WTC11 (cell line): Measurements from ENCODE around the gene DHPS. TPM values are rescaled to one million over a fixed set of nuclear protein-coding genes. Genes with fewer than 3 reads are reported as not detected.
A peak's percentile ranks its signal among the peaks of the same experiment; 100 is the strongest.

ENCODE experiments used
- ATF1 ChIP-seq: sonication (generic); formaldehyde crosslinking; IDR thresholded peaks from 2 replicates; pipeline ENCODE4 v1.8.1; 2023; ENCODE audit warnings: mild to moderate bottlenecking, moderate library complexity, missing genetic modification reagents
- CBFB ChIP-seq: sonication (generic); formaldehyde crosslinking; IDR thresholded peaks from 2 replicates; pipeline ENCODE4 v1.8.1; 2022; ENCODE audit warnings: mild to moderate bottlenecking, low read depth, missing genetic modification reagents
- CREB1 ChIP-seq: sonication (generic); formaldehyde crosslinking; IDR thresholded peaks from 2 replicates; pipeline ENCODE4 v1.8.0; 2023; ENCODE audit warnings: mild to moderate bottlenecking, missing genetic modification reagents
- ELF4 ChIP-seq: sonication (generic); formaldehyde crosslinking; IDR thresholded peaks from 2 replicates; pipeline ENCODE4 v1.8.1; 2022; ENCODE audit warnings: low read depth, mild to moderate bottlenecking, moderate library complexity, missing genetic modification reagents
- ESRRA ChIP-seq: sonication (generic); formaldehyde crosslinking; IDR thresholded peaks from 2 replicates; pipeline ENCODE4 v1.8.1; 2022; ENCODE audit warnings: mild to moderate bottlenecking, missing genetic modification reagents, borderline replicate concordance
- FOXJ3 ChIP-seq: sonication (generic); formaldehyde crosslinking; IDR thresholded peaks from 2 replicates; pipeline ENCODE4 v1.9.0; 2021; ENCODE audit warnings: missing genetic modification reagents, mild to moderate bottlenecking, borderline replicate concordance
- GTF2I ChIP-seq: fragments of 250-450 bp; sonication (Bioruptor Pico); conservative IDR thresholded peaks from 2 replicates; pipeline ENCODE4 v1.4.0; 2021; ENCODE audit warnings: mild to moderate bottlenecking
- JAZF1 ChIP-seq: fragments of 250-450 bp; sonication (Bioruptor Pico); IDR thresholded peaks from 2 replicates; pipeline ENCODE4 v1.9.0; 2021; ENCODE audit warnings: moderate library complexity, mild to moderate bottlenecking, inconsistent platforms
- MXD4 ChIP-seq: fragments of 250-450 bp; sonication (Bioruptor Pico); IDR thresholded peaks from 2 replicates; pipeline ENCODE4 v1.8.0; 2021; ENCODE audit warnings: mild to moderate bottlenecking, moderate library complexity, borderline replicate concordance
- NFE2L1 ChIP-seq: sonication (generic); formaldehyde crosslinking; IDR thresholded peaks from 2 replicates; pipeline ENCODE4 v1.8.1; 2023; ENCODE audit warnings: missing genetic modification reagents
- NR2C2 ChIP-seq: sonication (generic); formaldehyde crosslinking; IDR thresholded peaks from 2 replicates; pipeline ENCODE4 v1.8.0; 2022; ENCODE audit warnings: mild to moderate bottlenecking, missing genetic modification reagents
- NR3C1 ChIP-seq: sonication (generic); formaldehyde crosslinking; conservative IDR thresholded peaks from 2 replicates; pipeline ENCODE4 v1.8.1; 2023; ENCODE audit warnings: low read depth, mild to moderate bottlenecking, missing genetic modification reagents
- TEAD1 ChIP-seq: sonication (generic); formaldehyde crosslinking; IDR thresholded peaks from 2 replicates; pipeline ENCODE4 v1.8.0; 2022; ENCODE audit warnings: mild to moderate bottlenecking, missing genetic modification reagents
- TEAD4 ChIP-seq: sonication (generic); formaldehyde crosslinking; IDR thresholded peaks from 2 replicates; pipeline ENCODE4 v1.8.0; 2022; ENCODE audit warnings: mild to moderate bottlenecking, missing genetic modification reagents
- TP53 ChIP-seq: sonication (generic); formaldehyde crosslinking; IDR thresholded peaks from 2 replicates; pipeline ENCODE4 v1.8.1; 2023; ENCODE audit warnings: mild to moderate bottlenecking, missing genetic modification reagents
- ZBTB21 ChIP-seq: sonication (generic); formaldehyde crosslinking; IDR thresholded peaks from 2 replicates; pipeline ENCODE4 v1.8.1; 2023; ENCODE audit warnings: mild to moderate bottlenecking, missing genetic modification reagents, borderline replicate concordance
- ZNF219 ChIP-seq: sonication (generic); formaldehyde crosslinking; IDR thresholded peaks from 2 replicates; pipeline ENCODE4 v1.8.0; 2023; ENCODE audit warnings: missing genetic modification reagents, mild to moderate bottlenecking, borderline replicate concordance
- ZNF232 ChIP-seq: sonication (generic); formaldehyde crosslinking; IDR thresholded peaks from 2 replicates; pipeline ENCODE4 v1.8.0; 2022; ENCODE audit warnings: mild to moderate bottlenecking, missing genetic modification reagents
- ZNF317 ChIP-seq: sonication (generic); formaldehyde crosslinking; IDR thresholded peaks from 2 replicates; pipeline ENCODE4 v1.8.1; 2023; ENCODE audit warnings: low read depth, mild to moderate bottlenecking, moderate library complexity, missing genetic modification reagents, borderline replicate concordance
- ZNF416 ChIP-seq: fragments of 250-450 bp; sonication (Bioruptor Pico); IDR thresholded peaks from 2 replicates; pipeline ENCODE4 v1.9.0; 2021; ENCODE audit warnings: mild to moderate bottlenecking, inconsistent platforms
- ZNF423 ChIP-seq: fragments of 250-450 bp; sonication (Bioruptor Pico); IDR thresholded peaks from 2 replicates; pipeline ENCODE4 v2.1.2; 2022; ENCODE audit warnings: mild to moderate bottlenecking, moderate library complexity
- total RNA-seq: library from RNA; stranded (reverse); gene quantifications from 3 replicates; pipeline ENCODE4 v1.2.3, GENCODE V29; 2021
- TF ChIP-seq, protein P1 (sequence below): sonication (generic); formaldehyde crosslinking; IDR thresholded peaks from 2 replicates; pipeline ENCODE4 v1.8.0; 2023; ENCODE audit warnings: missing genetic modification reagents, mild to moderate bottlenecking, borderline replicate concordance
- TF ChIP-seq, protein P2 (sequence below): sonication (generic); formaldehyde crosslinking; IDR thresholded peaks from 2 replicates; pipeline ENCODE4 v1.8.1; 2023; ENCODE audit warnings: mild to moderate bottlenecking, moderate library complexity, missing genetic modification reagents
- TF ChIP-seq, protein P3 (sequence below): sonication (generic); formaldehyde crosslinking; IDR thresholded peaks from 2 replicates; pipeline ENCODE4 v1.8.0; 2022; ENCODE audit warnings: missing genetic modification reagents
- TF ChIP-seq, protein P4 (sequence below): sonication (generic); formaldehyde crosslinking; IDR thresholded peaks from 2 replicates; pipeline ENCODE4 v1.8.1; 2022; ENCODE audit warnings: low read depth, missing genetic modification reagents, borderline replicate concordance

Gene DHPS
- total RNA-seq, 1 experiment from 2014 or later: 115 TPM

DNA sequence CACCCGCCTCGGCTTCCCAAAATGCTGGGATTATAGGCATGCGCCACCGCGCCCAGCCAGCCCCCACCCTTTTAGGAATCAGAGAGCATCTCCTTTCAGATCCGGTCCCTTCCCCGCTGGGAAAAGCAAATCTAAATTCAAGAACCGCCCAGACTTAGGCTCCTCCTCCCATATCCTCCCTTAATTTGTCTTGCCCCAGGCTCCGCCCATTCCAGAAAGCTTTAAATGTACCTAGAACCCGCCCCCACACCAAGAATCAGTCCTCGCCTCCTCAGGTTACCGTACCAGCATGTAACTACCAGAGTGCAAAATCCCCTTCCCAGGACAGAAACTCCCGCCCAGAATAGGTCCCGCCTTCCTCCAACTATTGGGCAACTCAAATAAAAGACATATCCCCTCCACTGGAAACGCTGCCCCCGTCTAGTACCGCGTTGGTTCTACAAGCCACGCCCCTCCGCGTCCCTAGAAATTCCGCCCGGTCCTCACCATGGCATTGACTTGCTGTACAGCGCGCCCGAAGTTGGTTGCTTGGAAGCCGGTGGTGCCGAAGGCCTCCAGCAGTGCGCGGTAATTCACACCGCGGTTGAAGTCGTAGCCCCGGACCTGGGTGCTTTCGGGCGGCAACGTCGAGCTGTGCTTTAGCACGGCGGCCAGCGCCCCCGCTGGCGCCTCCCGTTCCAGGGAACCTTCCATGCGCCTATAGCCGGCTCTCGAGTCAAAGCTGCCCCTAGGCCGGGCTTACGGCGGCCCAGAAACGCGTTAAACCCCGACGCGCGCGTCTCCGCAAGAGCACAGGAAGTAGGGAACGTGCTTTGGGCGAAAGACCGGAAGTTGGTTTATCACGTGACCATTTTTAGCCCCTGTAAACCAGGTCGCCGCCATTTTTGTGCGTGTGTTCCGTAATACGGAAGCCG, at the start of gene DHPS (continued):
- TF ChIP-seq, protein P1, sequence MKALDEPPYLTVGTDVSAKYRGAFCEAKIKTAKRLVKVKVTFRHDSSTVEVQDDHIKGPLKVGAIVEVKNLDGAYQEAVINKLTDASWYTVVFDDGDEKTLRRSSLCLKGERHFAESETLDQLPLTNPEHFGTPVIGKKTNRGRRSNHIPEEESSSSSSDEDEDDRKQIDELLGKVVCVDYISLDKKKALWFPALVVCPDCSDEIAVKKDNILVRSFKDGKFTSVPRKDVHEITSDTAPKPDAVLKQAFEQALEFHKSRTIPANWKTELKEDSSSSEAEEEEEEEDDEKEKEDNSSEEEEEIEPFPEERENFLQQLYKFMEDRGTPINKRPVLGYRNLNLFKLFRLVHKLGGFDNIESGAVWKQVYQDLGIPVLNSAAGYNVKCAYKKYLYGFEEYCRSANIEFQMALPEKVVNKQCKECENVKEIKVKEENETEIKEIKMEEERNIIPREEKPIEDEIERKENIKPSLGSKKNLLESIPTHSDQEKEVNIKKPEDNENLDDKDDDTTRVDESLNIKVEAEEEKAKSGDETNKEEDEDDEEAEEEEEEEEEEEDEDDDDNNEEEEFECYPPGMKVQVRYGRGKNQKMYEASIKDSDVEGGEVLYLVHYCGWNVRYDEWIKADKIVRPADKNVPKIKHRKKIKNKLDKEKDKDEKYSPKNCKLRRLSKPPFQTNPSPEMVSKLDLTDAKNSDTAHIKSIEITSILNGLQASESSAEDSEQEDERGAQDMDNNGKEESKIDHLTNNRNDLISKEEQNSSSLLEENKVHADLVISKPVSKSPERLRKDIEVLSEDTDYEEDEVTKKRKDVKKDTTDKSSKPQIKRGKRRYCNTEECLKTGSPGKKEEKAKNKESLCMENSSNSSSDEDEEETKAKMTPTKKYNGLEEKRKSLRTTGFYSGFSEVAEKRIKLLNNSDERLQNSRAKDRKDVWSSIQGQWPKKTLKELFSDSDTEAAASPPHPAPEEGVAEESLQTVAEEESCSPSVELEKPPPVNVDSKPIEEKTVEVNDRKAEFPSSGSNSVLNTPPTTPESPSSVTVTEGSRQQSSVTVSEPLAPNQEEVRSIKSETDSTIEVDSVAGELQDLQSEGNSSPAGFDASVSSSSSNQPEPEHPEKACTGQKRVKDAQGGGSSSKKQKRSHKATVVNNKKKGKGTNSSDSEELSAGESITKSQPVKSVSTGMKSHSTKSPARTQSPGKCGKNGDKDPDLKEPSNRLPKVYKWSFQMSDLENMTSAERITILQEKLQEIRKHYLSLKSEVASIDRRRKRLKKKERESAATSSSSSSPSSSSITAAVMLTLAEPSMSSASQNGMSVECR: peak; percentile 68; the same call in 1 of the 2 replicates
- TF ChIP-seq ZNF219 (peak; percentile 47; the same call in 1 of the 2 replicates), CBFB (CRISPR knock-in tag) (no peak), ZNF423 (CRISPR knock-in tag) (0 out of 2 replicates have a peak, but pooled peaks have one; percentile 5), ATF1 (0 out of 2 replicates have a peak, but pooled peaks have one; percentile 62), ESRRA (CRISPR knock-in tag) (no peak), ZNF416 (CRISPR knock-in tag) (peak; percentile 75; the same call in 1 of the 2 replicates), ZNF232 (no peak), NR2C2 (CRISPR knock-in tag) (no peak), MXD4 (CRISPR knock-in tag) (no peak), GTF2I (CRISPR knock-in tag) (no peak), TEAD1 (CRISPR knock-in tag) (peak; percentile 42; the same call in 1 of the 2 replicates), CREB1 (no peak), ZNF317 (CRISPR knock-in tag) (0 out of 2 replicates have a peak, but pooled peaks have one; percentile 18), FOXJ3 (no peak), ZBTB21 (CRISPR knock-in tag) (peak; percentile 56; the same call in 1 of the 2 replicates), JAZF1 (CRISPR knock-in tag) (no peak), NR3C1 (CRISPR knock-in tag) (no peak), NFE2L1 (CRISPR knock-in tag) (0 out of 2 replicates have a peak, but pooled peaks have one; percentile 18), TEAD4 (CRISPR knock-in tag) (peak; percentile 58; the same call in 1 of the 2 replicates), ELF4 (CRISPR knock-in tag) (no peak), TP53 (CRISPR knock-in tag) (no peak)
- TF ChIP-seq, protein P2, sequence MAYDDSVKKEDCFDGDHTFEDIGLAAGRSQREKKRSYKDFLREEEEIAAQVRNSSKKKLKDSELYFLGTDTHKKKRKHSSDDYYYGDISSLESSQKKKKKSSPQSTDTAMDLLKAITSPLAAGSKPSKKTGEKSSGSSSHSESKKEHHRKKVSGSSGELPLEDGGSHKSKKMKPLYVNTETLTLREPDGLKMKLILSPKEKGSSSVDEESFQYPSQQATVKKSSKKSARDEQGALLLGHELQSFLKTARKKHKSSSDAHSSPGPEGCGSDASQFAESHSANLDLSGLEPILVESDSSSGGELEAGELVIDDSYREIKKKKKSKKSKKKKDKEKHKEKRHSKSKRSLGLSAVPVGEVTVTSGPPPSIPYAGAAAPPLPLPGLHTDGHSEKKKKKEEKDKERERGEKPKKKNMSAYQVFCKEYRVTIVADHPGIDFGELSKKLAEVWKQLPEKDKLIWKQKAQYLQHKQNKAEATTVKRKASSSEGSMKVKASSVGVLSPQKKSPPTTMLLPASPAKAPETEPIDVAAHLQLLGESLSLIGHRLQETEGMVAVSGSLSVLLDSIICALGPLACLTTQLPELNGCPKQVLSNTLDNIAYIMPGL: 0 out of 2 replicates have a peak, but pooled peaks have one; percentile 38
- TF ChIP-seq, protein P3, sequence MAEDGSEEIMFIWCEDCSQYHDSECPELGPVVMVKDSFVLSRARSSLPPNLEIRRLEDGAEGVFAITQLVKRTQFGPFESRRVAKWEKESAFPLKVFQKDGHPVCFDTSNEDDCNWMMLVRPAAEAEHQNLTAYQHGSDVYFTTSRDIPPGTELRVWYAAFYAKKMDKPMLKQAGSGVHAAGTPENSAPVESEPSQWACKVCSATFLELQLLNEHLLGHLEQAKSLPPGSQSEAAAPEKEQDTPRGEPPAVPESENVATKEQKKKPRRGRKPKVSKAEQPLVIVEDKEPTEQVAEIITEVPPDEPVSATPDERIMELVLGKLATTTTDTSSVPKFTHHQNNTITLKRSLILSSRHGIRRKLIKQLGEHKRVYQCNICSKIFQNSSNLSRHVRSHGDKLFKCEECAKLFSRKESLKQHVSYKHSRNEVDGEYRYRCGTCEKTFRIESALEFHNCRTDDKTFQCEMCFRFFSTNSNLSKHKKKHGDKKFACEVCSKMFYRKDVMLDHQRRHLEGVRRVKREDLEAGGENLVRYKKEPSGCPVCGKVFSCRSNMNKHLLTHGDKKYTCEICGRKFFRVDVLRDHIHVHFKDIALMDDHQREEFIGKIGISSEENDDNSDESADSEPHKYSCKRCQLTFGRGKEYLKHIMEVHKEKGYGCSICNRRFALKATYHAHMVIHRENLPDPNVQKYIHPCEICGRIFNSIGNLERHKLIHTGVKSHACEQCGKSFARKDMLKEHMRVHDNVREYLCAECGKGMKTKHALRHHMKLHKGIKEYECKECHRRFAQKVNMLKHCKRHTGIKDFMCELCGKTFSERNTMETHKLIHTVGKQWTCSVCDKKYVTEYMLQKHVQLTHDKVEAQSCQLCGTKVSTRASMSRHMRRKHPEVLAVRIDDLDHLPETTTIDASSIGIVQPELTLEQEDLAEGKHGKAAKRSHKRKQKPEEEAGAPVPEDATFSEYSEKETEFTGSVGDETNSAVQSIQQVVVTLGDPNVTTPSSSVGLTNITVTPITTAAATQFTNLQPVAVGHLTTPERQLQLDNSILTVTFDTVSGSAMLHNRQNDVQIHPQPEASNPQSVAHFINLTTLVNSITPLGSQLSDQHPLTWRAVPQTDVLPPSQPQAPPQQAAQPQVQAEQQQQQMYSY: no peak
- TF ChIP-seq, protein P4, sequence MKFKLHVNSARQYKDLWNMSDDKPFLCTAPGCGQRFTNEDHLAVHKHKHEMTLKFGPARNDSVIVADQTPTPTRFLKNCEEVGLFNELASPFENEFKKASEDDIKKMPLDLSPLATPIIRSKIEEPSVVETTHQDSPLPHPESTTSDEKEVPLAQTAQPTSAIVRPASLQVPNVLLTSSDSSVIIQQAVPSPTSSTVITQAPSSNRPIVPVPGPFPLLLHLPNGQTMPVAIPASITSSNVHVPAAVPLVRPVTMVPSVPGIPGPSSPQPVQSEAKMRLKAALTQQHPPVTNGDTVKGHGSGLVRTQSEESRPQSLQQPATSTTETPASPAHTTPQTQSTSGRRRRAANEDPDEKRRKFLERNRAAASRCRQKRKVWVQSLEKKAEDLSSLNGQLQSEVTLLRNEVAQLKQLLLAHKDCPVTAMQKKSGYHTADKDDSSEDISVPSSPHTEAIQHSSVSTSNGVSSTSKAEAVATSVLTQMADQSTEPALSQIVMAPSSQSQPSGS (CRISPR knock-in tag): 0 out of 2 replicates have a peak, but pooled peaks have one; percentile 19
